Neural cell (in vitro differentiated cells): ENCODE results near the gene HHIPL2. TPM values are rescaled to one million over a fixed set of nuclear protein-coding genes. Genes with fewer than 3 reads are reported as not detected.

Source experiments
- H2AFZ ChIP-seq: fragments of 200-600, 300-800 bp; sonication (generic), shearing (Covaris generic); 2 replicates; pipeline ENCODE4 v1.6.0; 2014; ENCODE audit warnings: low read depth, mild to moderate bottlenecking, antibody characterized with exemption, low read length, moderate library complexity
- H3F3A ChIP-seq: fragments of 200-600 bp; shearing (Covaris generic); 2 replicates; pipeline ENCODE4 v1.6.1; 2016; ENCODE audit warnings: mild to moderate bottlenecking, moderate library complexity, mixed read lengths, antibody characterized with exemption, low read length; ENCODE audit not compliant: insufficient read depth, poor library complexity, severe bottlenecking
- H3K27ac ChIP-seq: fragments of 200-600, 300-800 bp; sonication (generic), shearing (Covaris generic); 2 replicates; pipeline ENCODE4 v1.5.1; 2014; ENCODE audit warnings: mild to moderate bottlenecking, low read length, moderate library complexity
- H3K27me3 ChIP-seq: fragments of 300-800, 200-600 bp; sonication (generic), shearing (Covaris generic); 2 replicates; pipeline ENCODE4 v1.6.0; 2014; ENCODE audit warnings: mild to moderate bottlenecking, low read depth, low read length, moderate library complexity; ENCODE audit not compliant: insufficient read depth
- H3K36me3 ChIP-seq: fragments of 300-800, 200-600 bp; sonication (generic), shearing (Covaris generic); 2 replicates; pipeline ENCODE4 v1.5.1; 2014; ENCODE audit warnings: mild to moderate bottlenecking, antibody characterized with exemption, low read length, moderate library complexity; ENCODE audit not compliant: insufficient read depth
- H3K4me2 ChIP-seq: fragments of 300-800, 200-600 bp; sonication (generic), shearing (Covaris generic); 2 replicates; pipeline ENCODE4 v1.6.0; 2014; ENCODE audit warnings: mild to moderate bottlenecking, low read length
- H3K4me3 ChIP-seq: fragments of 300-800, 200-600 bp; sonication (generic), shearing (Covaris generic); 2 replicates; pipeline ENCODE4 v1.5.1; 2014; ENCODE audit warnings: mild to moderate bottlenecking, low read length, moderate library complexity
- H3K79me2 ChIP-seq: fragments of 200-600 bp; shearing (Covaris generic); replicated peaks from 2 replicates; pipeline ENCODE4 v1.6.0; 2014; ENCODE audit warnings: mild to moderate bottlenecking, low read length, moderate library complexity; ENCODE audit not compliant: insufficient read depth
- H3K9ac ChIP-seq: fragments of 300-800, 200-600 bp; sonication (generic), shearing (Covaris generic); 2 replicates; pipeline ENCODE4 v1.6.1; 2016; ENCODE audit warnings: mild to moderate bottlenecking, low read length, mixed read lengths
- H3K9me2 ChIP-seq: fragments of 200-600 bp; shearing (Covaris generic); 2 replicates; pipeline ENCODE4 v1.6.1; 2016; ENCODE audit warnings: mild to moderate bottlenecking, low read length, mixed read lengths; ENCODE audit not compliant: insufficient read depth
- H3K9me3 ChIP-seq: fragments of 200-600, 300-800 bp; sonication (generic), shearing (Covaris generic); 2 replicates; pipeline ENCODE4 v1.6.1; 2016; ENCODE audit warnings: mild to moderate bottlenecking, mixed run types, low read length, moderate library complexity, mixed read lengths
- H4K20me1 ChIP-seq: fragments of 200-600 bp; shearing (Covaris generic); 2 replicates; pipeline ENCODE4 v1.6.1; 2016; ENCODE audit warnings: mild to moderate bottlenecking, mixed run types; ENCODE audit not compliant: insufficient read depth
- CTCF ChIP-seq: fragments of 450-650 bp; IDR thresholded peaks from 2 replicates; pipeline ENCODE4 v1.5.1; 2014; ENCODE audit warnings: antibody characterized with exemption, mild to moderate bottlenecking, moderate library complexity; ENCODE audit not compliant: poor library complexity, severe bottlenecking
- EP300 ChIP-seq: fragments of 450-650 bp; conservative IDR thresholded peaks from 2 replicates; pipeline ENCODE4 v1.6.1; 2014; ENCODE audit warnings: antibody characterized with exemption, mild to moderate bottlenecking, moderate library complexity; ENCODE audit not compliant: poor library complexity, severe bottlenecking
- EZH2 ChIP-seq: fragments of 200-600, 300-800 bp; shearing (Covaris generic), sonication (generic); IDR thresholded peaks from 2 replicates; pipeline ENCODE4 v1.6.1; 2014; ENCODE audit warnings: antibody characterized with exemption, low read length, borderline replicate concordance, mild to moderate bottlenecking; ENCODE audit not compliant: insufficient read depth, poor library complexity, severe bottlenecking
- MXI1 ChIP-seq: fragments of 450-650 bp; conservative IDR thresholded peaks from 2 replicates; pipeline ENCODE4 v1.6.1; 2014; ENCODE audit warnings: antibody characterized with exemption, mild to moderate bottlenecking; ENCODE audit not compliant: poor library complexity, severe bottlenecking
- POLR2AphosphoS5 ChIP-seq: IDR thresholded peaks from 2 replicates; pipeline ENCODE4 v1.6.1; 2012
- RAD21 ChIP-seq: fragments of 450-650 bp; conservative IDR thresholded peaks from 2 replicates; pipeline ENCODE4 v1.6.1; 2014; ENCODE audit warnings: antibody characterized with exemption, mild to moderate bottlenecking, moderate library complexity
- REST ChIP-seq: IDR thresholded peaks from 2 replicates; pipeline ENCODE4 v1.6.1; 2012; ENCODE audit warnings: borderline replicate concordance
- SMC3 ChIP-seq: fragments of 450-650 bp; conservative IDR thresholded peaks from 2 replicates; pipeline ENCODE4 v1.6.1; 2014; ENCODE audit warnings: antibody characterized with exemption, mild to moderate bottlenecking, moderate library complexity; ENCODE audit not compliant: poor library complexity
- TAF1 ChIP-seq: IDR thresholded peaks from 2 replicates; pipeline ENCODE4 v1.6.1; 2012; ENCODE audit warnings: low read depth
- polyA plus RNA-seq: library from polyadenylated mRNA; depleted of rRNA; stranded (reverse); fragments of >200 nt; gene quantifications from 2 replicates; pipeline ENCODE4 v1.2.3, GENCODE V29; 2014

HHIPL2 gene
- polyA plus RNA-seq, 1 donor from 2014 or later = 0.36 TPM

- Histone ChIP-seq H2AFZ (no peak overlapping the region), H3F3A (no peaks in the 10 kb centered on the region), H4K20me1 (no peaks in the 10 kb centered on the region), H3K36me3 (peaks cover 10% of the 10 kb centered on the region), H3K79me2 (no peaks in the 10 kb centered on the region), H3K9me3 (no peaks in the 10 kb centered on the region), H3K9me2 (no peaks in the 10 kb centered on the region), H3K4me2 (no peak overlapping the region), H3K27me3 (no peaks in the 10 kb centered on the region), H3K4me3 (no peak overlapping the region), H3K9ac (no peak overlapping the region), H3K27ac (no peak overlapping the region)
- TF ChIP-seq CTCF = no peak
- no peak for TF ChIP-seq EZH2
- TF ChIP-seq REST = no peak
- TF ChIP-seq TAF1 = no peak
- no peak for TF ChIP-seq SMC3
- no peak for TF ChIP-seq EP300
- TF ChIP-seq MXI1 = no peak
- TF ChIP-seq RAD21 = no peak
- TF ChIP-seq POLR2AphosphoS5 = no peak
These were observed 22.9 kb upstream of the HHIPL2 start for GRCh38 chr1:222570837-222571236.

DNA sequence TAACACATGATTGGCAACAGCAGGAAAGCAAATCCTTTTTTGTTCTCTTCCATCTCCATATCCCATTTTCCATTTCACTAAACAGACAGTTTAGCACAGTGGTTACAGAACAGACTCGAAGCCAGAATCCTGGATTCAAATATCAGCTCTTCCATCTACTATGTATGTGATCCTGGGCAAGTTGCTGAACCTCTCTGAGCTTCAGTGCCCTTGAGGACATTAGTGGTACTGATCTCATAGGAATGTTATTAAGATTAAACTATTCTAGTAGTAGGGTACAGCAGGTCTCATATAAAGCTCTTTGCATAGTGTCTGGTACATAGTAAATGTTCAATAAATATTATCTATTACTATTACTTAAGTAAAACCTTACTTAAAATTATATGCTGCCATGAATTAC, 13.8 kb upstream of the HHIPL2 start:
- Histone ChIP-seq H3F3A (no peaks in the 10 kb centered on the region), H3K27me3 (no peaks in the 10 kb centered on the region), H3K4me2 (no peak overlapping the region), H3K36me3 (no peaks in the 10 kb centered on the region), H3K9me3 (no peaks in the 10 kb centered on the region), H4K20me1 (no peaks in the 10 kb centered on the region), H3K79me2 (no peaks in the 10 kb centered on the region), H3K9ac (no peak overlapping the region), H2AFZ (no peak overlapping the region), H3K27ac (no peak overlapping the region), H3K9me2 (no peaks in the 10 kb centered on the region), H3K4me3 (no peak overlapping the region)
- TF ChIP-seq TAF1 (no peak), EP300 (no peak), MXI1 (no peak), REST (no peak), POLR2AphosphoS5 (no peak), RAD21 (no peak), CTCF (no peak), EZH2 (no peak), SMC3 (no peak)
